GM12872 (cell line): ENCODE results near the gene DRD4.

Experiments
- CTCF ChIP-seq: IDR thresholded peaks from 3 replicates; pipeline ENCODE4 v1.5.1; 2011; ENCODE audit warnings: low read depth, mild to moderate bottlenecking, low read length, moderate library complexity; ENCODE audit not compliant: insufficient read depth

Gene DRD4

GRCh38 chr11:636511-637332 lies at the start of gene DRD4:
DRD4 (plus strand) TSS chr11:637269; CDS start chr11:637305, 36 bp downstream.
- no peak for TF ChIP-seq CTCF

- no peak for TF ChIP-seq CTCF
Observed at GRCh38 chr11:587546-587945, 49.5 kb upstream of the DRD4 start.

GRCh38 chr11:587978-588380 lies 49.1 kb upstream of the DRD4 start:
- no peak for TF ChIP-seq CTCF

- TF ChIP-seq CTCF, result no peak
Observed at GRCh38 chr11:589798-590197, 47.3 kb upstream of the DRD4 start.

GRCh38 chr11:590997-591396 lies 46.1 kb upstream of the DRD4 start:
- TF ChIP-seq CTCF, result no peak

GRCh38 chr11:592501-592900 lies 44.6 kb upstream of the DRD4 start:
- TF ChIP-seq CTCF, result no peak

GRCh38 chr11:592918-593317 lies 44.2 kb upstream of the DRD4 start:
- no peak for TF ChIP-seq CTCF
